ENCODE results near the gene AMER1. TPM values are rescaled to one million over a fixed set of nuclear protein-coding genes. Genes with fewer than 3 reads are reported as not detected.

Gene AMER1
- total and polyA plus RNA-seq, 8 donors = 3.8 to 8.4 (median 7.9) TPM

GRCh38 chrX:64192040-64192439 lies 13.5 kb downstream of the AMER1 start:
- Histone ChIP-seq H3K27me3 (no peaks in the 10 kb centered on the region), H3K4me3 (no peak overlapping the region), H3K9me3 (no peaks in the 10 kb centered on the region), H3K4me1 (no peaks in the 10 kb centered on the region), H3K36me3 (peaks cover 0 to 5% of the 10 kb centered on the region in 2 donors), H3K27ac (no peak overlapping the region)
- intact Hi-C loops (cut with DNase I) = no loop called here
- no peak for DNase-seq
- TF ChIP-seq, protein P1, sequence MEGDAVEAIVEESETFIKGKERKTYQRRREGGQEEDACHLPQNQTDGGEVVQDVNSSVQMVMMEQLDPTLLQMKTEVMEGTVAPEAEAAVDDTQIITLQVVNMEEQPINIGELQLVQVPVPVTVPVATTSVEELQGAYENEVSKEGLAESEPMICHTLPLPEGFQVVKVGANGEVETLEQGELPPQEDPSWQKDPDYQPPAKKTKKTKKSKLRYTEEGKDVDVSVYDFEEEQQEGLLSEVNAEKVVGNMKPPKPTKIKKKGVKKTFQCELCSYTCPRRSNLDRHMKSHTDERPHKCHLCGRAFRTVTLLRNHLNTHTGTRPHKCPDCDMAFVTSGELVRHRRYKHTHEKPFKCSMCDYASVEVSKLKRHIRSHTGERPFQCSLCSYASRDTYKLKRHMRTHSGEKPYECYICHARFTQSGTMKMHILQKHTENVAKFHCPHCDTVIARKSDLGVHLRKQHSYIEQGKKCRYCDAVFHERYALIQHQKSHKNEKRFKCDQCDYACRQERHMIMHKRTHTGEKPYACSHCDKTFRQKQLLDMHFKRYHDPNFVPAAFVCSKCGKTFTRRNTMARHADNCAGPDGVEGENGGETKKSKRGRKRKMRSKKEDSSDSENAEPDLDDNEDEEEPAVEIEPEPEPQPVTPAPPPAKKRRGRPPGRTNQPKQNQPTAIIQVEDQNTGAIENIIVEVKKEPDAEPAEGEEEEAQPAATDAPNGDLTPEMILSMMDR (IDR thresholded peaks at IDR 0.05) = no peak
- no peak for ATAC-seq

DNA sequence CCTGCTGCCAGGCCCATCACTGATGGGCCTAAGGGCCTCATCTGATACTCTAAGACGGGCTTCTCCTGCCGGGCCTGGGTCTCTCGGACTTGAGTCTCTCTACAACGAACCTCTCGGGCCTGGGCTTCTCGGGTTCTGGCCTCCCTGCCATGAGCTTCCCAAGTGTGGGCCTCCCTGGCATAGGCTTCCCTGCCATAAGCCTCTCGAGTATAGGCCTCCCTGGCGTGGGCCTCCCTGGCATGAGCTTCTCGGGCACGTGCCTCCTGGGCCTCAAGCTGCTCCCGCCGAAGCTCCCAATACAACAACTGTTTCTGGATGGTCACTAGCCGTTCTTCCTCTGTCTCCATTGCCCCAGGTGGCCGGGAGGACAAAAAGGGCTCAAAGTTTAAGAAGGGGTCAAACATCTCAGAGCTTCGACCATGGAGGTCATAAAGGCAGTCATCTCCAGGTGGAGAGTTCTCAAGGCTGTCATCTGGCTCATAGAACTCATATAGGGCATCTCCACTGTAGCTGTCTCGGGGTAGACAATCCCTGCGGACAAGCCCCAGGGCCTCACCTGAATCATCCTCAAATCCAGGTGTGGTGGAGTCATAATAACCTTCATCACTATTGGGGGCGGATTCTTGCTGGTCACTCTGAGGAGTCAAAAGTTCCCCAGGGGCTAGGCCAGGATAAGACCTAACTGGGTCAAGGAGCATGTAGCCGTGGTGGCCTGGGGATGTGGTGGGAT lies 14.1 kb downstream of the AMER1 start:
- peaks cover 0 to 5% of the 10 kb centered on the region in 2 donors for H3K36me3 ChIP-seq
- no peak overlapping the region for H3K4me3 ChIP-seq
- H3K4me1 ChIP-seq = no peaks in the 10 kb centered on the region
- TF ChIP-seq, protein P1 (IDR thresholded peaks at IDR 0.05) = no peak
- H3K9me3 ChIP-seq = no peaks in the 10 kb centered on the region
- no peak overlapping the region for H3K27ac ChIP-seq
- intact Hi-C loops (cut with DNase I) = no loop called here
- no peak for ATAC-seq
- DNase-seq = no peak
- H3K27me3 ChIP-seq = no peaks in the 10 kb centered on the region

DNA sequence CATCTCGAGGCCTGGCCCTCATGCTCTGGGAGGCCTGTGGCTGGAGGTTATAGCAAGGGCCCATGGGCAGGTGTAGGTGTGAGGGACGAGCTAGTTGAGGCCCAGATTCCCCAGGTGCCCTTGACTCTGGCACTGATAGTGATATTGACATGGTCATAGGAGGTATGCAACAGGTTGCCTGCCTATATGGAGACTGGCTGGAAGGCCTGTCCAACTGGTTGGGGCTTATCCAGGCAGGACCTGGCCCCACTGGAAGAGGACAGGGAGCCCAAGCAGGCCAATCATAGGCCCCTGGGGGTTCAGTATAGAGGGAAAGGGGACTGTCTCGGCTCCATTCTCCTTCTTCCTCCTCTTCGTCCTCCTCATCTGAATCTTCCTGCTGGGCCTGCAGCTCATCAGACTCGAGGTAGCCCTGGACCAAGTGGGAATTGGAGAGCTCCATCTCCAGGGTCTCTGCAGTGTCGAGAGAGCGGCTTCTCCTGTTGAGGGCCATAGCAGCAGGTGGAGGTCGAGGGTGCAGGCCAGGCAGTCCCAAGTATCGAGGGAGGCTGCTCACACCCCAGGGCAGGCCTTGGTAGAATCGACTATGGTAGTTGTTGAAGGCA lies 15.3 kb downstream of the AMER1 start:
- no peaks in the 10 kb centered on the region for H3K4me1 ChIP-seq
- H3K27me3 ChIP-seq = no peaks in the 10 kb centered on the region
- intact Hi-C loops (cut with DNase I) = no loop called here
- DNase-seq = no peak
- H3K36me3 ChIP-seq = peaks cover 0 to 5% of the 10 kb centered on the region in 2 donors
- no peaks in the 10 kb centered on the region for H3K9me3 ChIP-seq
- ATAC-seq = no peak
- TF ChIP-seq, protein P1 (IDR thresholded peaks at IDR 0.05) = no peak
- H3K27ac ChIP-seq = no peak overlapping the region
- no peak overlapping the region for H3K4me3 ChIP-seq

DNA sequence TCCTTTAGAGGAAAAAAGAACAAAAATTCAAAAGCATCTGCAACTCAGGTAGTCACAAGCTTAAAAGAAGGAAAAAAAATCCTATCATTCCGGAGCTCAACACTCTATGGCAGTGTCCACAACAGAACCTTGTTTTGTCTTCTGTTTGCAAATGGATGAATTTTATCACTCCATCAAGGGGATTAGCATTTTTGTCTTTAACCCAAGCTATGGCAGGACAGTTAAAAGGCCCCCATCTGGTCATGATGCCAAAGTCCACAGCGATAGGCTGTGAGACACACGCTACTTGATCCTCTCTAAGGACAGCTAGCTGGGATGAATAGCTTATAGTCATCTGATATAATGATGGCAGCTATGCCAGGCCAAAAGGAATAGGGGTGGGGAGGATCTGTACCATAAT lies 16.6 kb downstream of the AMER1 start:
- intact Hi-C loops (cut with DNase I) = no loop called here
- no peaks in the 10 kb centered on the region for H3K9me3 ChIP-seq
- TF ChIP-seq, protein P1 (IDR thresholded peaks at IDR 0.05) = no peak

GRCh38 chrX:64187762-64188150 lies 17.8 kb downstream of the AMER1 start:
- DNase-seq (no peak), ATAC-seq (no peak)
- Histone ChIP-seq H3K4me1 (no peaks in the 10 kb centered on the region), H3K4me3 (no peak overlapping the region), H3K27me3 (no peaks in the 10 kb centered on the region), H3K27ac (no peak overlapping the region), H3K36me3 (peaks cover 0 to 5% of the 10 kb centered on the region in 2 donors), H3K9me3 (no peaks in the 10 kb centered on the region)
- TF ChIP-seq, protein P1 (IDR thresholded peaks at IDR 0.05) = no peak
- intact Hi-C loops (cut with DNase I) = no loop called here

More for the DNA sequence above, 16.6 kb downstream of the AMER1 start:
- DNase-seq = no peak
- no peaks in the 10 kb centered on the region for H3K4me1 ChIP-seq
- no peak for ATAC-seq
- H3K27me3 ChIP-seq = no peaks in the 10 kb centered on the region
- no peak overlapping the region for H3K27ac ChIP-seq
- peaks cover 0 to 5% of the 10 kb centered on the region in 2 donors for H3K36me3 ChIP-seq
- no peak overlapping the region for H3K4me3 ChIP-seq

Data from left lung (tissue), 10 donors.